SHP77 (cell line): ENCODE results near the gene PAK4.

ENCODE experiments used
- DNase-seq, 2 experiments: peaks; one replicate each; lab custom pipeline; 2025; lab: John Stamatoyannopoulos, UW

PAK4 gene

DNA sequence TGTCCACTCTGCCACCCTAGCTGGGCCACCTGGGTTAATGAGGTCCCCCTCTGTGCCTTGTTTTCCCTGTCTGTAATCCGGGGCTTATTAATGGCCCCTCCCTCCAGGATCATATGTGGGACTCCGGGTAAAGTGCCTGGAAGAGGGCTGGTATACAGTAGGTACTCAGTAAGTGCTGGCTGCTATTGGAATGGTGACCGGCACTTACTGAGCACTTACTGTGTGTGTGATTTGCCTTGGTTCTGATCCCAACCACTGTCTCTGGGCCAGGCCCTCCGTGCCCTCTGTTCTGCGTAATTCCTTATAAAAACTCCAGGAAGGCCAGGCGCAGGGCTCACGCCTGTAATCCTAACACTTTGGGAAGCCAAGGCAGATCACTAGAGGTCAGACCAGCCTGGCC is 40.3 kb downstream of the PAK4 start:
- no peak for DNase-seq

DNA sequence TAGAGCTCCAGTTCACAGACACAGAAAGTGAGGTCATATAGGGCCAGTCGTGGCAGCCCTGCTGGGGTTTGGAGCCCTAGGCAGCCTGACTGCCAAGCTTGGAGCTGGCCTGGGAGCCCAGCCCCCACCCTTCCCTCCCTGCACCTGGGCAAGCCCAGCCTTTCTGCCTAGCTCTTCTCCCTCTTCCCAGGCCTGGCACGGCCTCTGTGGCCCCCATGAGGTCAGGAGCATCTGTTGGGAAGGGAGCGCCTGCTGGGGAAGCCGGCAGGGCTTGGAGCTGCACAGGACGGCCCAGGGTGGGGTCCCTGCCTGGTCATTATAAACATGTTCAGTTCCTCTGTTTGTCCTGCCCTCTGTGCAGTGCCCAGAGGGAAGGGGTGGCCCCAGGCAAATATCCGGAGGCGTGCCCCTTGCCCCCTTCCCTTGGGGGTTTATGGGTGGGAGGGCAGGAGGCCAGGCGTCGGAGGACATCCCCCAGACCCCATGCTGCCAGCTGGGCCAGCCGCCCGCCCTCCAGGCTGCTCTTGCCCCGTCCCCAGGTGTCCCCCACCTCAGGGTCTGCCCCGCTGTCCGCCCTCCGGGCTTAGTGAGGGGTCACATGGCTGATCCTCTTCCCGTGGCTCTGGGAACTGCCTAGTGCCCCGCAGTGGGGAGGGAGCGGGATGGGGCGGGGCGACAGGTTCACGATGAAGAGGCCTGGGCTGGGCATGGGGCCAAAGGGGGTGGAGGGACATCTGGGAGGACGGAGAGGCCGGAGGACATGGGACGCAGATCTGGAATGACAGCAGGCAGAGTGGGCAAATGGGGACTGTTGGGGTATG is 41.2 kb downstream of the PAK4 start:
- DNase-seq, result peak; percentile 49 to 76

DNA sequence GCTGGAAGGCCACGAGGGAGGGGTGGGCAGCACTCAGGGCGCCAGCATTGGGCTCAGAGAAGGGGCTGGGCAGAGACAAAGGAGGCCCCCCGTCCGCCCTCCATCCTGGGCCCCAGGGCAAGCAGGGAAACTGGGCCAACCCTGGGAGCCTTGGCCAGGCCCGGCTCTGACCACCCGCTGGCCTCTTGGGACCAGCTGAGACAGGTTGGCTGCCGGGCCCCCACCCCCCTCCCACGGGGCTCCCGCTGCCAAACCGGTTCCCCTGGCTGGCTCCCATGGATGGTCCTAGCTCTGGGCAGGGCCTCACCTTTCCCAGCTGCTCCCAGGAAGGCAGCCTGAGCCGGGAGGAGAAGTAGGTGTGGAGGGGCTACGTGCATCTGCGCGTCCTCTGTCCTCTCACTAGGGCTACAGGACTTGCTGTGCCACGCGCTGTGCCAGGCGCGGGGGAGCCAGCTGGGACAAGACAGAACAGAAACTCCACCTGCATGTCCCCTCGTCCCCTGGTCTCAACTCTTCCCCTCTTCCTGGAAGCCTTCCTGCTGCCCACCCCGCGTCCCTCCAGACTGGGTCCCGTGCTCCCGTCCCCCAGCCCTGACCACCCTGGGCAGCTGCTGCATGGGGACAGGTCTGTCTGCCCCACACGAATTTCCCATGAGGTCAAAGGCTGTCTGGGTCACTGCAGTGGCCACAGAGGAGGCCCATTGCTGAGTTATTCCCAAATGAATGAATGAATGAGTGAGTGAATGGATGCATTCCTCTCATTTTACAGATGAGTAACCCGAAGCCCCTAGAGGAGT is 42.1 kb downstream of the PAK4 start:
- DNase-seq, result no peak

DNA sequence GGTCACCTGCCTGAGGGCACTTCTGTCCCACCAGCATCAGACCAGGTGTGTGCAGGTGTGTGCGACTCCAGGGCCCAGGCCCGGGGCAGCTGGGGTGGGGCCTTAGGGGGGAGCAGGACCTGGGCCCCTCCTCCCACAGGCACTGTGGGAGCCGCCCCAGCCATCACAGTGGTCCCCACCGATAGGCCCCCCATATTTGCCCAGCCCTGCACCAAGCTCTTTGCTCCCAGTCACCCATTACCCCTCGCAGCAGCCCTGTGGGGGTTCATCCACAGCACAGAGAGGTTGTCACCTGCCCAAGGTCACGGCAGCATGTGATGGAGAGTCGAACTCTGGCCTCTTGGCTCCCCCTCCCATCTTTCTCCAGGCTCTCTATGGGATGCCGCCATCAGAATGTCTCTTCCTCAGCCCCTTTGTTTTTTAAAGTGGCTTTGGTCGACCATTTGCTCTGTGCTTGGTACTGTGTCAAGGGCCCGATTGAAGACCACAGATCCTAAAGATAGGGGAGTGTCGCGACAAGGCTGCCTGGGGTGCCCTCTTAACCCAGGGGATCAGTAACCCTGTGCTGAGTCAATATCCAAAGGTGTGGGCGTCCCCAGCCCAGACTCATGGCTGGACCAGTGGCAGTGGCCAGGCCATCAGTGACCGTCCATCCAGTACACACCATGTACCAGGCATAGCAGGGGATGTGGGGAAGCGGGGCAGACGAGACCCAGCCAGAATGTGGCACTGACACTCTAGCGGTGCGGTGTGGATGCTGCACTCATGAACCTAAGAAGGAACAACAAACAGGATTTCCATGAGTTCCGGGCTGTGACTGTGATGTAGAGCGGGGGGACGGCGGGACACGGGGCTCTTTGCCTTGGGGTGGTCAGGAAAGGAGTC is 42.9 kb downstream of the PAK4 start:
- no peak for DNase-seq

DNA sequence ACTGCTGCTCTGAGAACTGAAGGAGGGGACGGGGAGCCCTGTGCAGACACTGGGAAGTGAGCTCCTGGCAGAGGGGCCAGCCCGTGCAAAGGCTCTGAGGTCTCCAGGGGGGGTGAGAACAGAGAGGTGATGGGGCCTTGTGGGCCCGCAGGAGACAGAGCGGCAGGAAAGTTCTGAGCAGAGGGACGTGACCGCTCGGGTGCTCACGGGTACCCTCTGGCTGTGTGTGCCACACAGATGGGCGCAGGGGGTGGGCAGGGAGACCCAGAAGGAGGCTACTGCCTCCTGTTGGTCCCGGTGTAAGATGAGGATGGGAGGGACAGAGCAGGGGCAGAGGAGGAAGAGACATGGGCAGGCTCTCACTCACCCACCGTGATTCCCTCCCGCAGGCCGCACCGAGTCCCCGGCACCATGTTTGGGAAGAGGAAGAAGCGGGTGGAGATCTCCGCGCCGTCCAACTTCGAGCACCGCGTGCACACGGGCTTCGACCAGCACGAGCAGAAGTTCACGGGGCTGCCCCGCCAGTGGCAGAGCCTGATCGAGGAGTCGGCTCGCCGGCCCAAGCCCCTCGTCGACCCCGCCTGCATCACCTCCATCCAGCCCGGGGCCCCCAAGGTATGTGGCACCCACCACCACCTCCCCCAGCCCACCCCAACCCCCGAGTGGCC is 43.7 kb downstream of the PAK4 start:
- no peak for DNase-seq

DNA sequence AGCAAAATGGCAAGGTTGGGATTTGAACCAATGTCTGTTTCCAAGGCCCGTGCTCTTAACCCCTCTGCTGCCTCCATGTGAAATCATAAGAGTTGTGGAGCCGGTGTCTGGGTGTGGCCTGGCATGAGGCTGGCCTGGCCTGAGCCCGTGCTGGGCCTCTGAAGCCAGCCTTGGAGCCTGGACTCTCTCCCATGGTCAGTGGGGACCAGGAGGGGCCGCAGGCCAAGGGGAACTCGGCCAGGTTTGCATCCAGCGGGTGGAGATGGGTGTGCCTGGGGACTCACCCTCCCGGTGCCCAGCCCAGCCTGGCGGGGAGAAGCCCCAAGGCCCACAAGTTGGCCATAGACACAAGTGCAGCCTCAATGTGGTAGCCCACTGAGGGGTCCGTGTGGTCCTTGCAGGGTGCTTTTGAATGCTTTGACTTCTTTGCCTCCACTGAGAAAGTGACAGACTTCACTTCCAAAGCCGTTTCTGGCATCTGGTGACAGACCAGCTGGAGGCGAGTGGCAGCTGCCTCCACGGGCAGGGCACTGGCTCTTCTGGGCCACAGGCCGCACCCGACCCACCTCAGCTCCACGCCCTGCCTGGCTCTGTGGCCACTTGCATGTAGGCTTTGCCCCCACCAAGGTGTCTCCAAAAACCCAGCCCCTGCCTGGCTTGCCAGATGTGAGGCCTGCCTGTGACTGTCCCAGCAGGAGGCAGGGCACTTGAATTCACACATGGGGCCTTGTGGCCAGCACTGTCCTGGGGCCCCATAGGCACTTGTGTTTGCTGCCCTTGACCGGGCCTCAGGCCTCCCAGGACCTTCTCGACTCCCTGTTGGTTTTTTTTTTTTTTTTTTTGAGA is 45.0 kb downstream of the PAK4 start:
- no peak for DNase-seq

DNA sequence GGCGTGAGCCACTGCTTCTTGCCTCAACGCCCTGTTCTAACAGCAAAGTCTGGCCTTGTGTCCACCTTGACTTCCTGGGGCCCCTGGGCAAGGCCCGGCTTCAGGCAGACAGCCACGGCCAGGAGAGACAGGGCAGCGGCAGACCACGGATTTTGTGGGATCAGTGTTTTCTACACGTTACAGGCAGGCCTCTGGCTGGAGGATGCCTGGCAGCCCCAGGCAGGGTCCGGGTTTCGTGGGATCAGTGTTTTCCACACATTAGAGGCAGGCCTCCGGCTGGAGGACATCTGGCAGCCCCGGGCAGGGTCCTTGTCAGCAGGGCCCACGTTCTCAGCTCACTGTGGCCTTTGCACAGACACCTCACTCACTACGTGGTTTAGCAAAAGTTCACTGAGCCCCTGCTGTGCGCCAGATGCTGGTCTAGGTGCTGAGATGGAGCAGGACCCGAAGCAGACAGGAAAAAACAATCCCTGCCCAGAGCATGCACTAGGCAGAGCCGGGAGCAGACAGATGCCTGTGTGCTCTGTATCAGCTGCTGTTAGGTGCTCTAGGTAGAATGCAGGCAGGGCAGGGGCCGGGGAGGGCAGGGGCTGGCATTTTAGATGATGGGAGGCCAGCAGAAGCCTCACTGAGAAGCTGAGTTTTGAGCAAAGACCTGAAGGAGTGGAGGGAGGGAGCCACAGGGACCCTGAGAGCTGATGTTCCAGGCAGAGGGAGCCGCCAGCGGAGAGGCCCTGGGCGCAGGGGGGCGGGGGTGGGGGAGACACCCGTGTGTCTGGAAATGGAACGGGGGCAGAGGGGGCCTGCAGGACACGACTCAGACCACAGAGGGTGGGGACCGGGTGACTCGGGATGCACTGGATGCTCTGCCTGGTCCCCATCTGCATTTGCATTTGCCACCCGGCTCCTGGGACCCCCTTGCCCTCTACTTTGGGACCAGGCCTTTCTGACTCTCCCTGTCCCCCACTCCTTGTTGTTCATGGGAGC is 46.2 kb downstream of the PAK4 start:
- no peak for DNase-seq

DNA sequence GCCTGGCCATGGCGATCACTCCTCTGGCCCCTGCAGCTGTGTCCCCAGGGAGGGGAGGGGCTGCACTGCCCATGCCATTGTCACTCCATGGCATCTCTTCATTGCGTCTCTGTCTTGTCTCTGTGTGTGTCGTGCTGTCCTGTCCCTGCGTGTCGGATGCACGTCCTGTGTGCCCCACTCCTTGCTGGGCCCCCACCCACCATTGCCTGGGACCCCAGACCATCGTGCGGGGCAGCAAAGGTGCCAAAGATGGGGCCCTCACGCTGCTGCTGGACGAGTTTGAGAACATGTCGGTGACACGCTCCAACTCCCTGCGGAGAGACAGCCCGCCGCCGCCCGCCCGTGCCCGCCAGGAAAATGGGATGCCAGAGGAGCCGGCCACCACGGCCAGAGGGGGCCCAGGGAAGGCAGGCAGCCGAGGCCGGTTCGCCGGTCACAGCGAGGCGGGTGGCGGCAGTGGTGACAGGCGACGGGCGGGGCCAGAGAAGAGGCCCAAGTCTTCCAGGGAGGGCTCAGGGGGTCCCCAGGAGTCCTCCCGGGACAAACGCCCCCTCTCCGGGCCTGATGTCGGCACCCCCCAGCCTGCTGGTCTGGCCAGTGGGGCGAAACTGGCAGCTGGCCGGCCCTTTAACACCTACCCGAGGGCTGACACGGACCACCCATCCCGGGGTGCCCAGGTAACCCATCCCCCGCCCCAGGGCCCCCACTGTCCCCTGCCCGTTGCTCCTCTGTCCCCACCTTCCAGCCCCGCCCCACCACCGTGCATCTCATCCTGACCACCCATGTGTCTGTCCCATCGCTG is 47.3 kb downstream of the PAK4 start:
- DNase-seq, result no peak

DNA sequence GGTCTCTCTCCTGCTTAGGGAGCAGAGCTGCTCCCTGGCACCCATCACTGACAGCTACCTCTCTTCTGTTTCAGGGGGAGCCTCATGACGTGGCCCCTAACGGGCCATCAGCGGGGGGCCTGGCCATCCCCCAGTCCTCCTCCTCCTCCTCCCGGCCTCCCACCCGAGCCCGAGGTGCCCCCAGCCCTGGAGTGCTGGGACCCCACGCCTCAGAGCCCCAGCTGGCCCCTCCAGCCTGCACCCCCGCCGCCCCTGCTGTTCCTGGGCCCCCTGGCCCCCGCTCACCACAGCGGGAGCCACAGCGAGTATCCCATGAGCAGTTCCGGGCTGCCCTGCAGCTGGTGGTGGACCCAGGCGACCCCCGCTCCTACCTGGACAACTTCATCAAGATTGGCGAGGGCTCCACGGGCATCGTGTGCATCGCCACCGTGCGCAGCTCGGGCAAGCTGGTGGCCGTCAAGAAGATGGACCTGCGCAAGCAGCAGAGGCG is 48.0 kb downstream of the PAK4 start:
- DNase-seq, result no peak

DNA sequence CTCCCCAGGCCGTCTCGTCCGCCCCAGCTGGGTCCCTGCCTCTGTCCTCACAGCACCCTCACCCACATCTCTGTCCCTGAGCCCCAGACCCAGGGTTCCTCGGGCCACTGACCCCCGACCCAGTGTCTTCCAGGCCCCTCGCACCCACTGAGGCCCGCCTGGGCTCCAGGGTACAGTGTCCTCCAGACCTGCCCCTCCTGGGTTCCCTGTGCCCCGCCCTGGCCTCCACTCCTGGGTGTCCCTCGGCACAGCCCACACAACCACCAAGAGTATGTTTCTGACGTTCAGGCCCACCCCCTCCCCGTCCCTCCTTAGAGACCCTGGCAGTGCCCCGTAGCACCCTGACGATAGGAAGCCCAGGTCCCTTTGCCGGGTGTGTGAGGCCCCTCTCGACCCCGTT is 48.6 kb downstream of the PAK4 start:
- DNase-seq, result no peak

DNA sequence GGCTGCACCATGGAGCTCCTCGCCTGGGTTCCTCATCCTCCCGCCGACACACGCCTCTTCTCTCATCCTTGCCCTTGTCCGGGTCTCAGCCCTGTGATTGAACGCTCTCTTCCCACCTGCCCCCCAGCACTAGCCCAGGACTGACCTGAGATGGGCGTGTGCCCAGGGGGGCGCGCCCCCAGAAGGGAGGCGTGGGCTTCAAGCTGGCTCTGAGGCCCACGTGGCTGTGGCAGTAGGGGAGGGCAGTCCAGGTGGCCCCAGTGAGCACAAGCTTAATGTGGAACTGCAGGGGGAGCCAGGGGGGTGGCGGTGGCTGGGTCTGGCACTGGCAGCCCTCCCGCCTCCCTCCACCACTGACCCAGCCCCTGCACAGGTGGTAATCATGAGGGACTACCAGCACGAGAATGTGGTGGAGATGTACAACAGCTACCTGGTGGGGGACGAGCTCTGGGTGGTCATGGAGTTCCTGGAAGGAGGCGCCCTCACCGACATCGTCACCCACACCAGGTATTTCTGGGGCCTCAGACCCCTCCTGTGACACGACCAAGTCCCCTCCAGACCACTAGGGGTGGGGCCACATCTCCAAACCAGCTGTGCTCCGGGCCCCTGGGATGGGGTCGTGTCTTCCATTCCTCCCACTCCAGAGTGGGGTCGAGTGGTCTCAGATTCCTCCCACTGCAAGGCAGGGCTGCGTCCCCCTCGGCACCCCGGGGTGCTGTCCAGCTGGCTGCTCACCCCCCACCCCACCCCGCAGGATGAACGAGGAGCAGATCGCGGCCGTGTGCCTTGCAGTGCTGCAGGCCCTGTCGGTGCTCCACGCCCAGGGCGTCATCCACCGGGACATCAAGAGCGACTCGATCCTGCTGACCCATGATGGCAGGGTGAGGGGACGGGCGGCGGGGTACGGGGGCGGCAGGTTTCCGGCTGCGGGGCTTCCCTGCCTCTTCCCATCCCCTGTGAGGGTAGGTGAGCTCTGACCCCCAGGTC is 49.3 kb downstream of the PAK4 start:
- no peak for DNase-seq

DNA sequence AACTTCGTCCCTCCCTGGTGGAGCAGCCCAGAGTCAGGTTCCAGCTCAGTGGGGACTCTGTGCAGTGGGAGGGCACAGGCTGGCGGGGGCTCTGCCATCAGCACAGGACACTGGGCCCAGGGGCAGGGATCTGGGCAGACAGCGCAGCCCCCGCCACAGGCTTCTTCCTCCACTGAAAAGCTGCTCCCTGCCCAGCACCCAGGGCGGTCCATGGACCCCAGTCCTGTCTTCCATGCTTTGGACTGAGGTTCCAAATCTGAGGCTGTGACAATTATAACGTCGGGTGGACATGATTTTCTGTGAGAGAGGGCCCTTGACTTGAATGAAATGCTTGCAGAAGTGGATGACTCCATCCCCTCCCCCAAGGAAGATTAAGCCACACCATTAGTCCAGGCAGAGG is 50.0 kb downstream of the PAK4 start:
- no peak for DNase-seq

DNA sequence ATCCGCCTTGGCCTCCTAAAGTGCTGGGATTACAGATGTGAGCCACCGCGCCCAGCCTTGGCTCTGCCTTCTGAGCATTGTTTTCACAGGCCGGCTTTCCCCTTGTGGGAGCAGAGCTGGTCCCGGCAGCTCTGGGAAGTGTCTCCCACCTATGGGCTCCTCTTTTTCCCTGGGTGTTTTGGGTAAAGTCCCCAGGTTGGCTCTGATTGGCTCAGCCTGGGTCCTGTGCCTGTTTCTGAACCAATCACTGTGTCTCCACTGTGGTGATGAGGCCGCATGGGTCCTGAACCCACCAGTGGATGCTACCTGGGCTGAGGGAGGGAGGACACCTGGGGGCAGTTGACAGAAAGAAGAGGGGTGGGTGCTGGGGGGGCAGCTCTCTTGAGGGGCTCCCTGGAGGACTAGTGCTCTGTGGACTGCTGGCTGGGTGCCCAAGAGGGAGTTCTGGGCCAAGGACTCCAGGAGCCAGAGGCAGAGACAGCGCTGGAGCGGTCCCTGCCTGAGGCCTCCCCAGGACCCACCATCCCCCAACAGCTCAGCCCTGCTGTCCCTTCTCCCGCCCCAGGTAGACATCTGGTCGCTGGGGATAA is 51.6 kb downstream of the PAK4 start:
- DNase-seq, result no peak

DNA sequence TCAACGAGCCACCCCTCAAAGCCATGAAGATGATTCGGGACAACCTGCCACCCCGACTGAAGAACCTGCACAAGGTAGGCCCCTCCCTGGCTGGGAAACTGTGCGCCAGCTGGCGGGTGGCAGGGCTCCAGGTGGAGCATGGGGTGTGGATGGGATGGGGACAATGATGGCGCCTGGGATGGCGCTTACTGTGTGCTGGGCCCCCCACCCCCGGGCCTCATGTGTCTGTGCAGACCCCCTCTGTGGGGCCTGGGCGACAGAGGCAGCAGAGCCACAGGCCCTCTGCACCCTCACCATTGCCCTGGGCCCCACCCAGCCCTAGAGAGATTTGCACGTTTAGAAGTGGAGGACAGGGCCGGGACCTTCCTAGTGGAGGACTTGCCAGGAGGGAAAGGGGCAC is 52.1 kb downstream of the PAK4 start:
- DNase-seq, result no peak

DNA sequence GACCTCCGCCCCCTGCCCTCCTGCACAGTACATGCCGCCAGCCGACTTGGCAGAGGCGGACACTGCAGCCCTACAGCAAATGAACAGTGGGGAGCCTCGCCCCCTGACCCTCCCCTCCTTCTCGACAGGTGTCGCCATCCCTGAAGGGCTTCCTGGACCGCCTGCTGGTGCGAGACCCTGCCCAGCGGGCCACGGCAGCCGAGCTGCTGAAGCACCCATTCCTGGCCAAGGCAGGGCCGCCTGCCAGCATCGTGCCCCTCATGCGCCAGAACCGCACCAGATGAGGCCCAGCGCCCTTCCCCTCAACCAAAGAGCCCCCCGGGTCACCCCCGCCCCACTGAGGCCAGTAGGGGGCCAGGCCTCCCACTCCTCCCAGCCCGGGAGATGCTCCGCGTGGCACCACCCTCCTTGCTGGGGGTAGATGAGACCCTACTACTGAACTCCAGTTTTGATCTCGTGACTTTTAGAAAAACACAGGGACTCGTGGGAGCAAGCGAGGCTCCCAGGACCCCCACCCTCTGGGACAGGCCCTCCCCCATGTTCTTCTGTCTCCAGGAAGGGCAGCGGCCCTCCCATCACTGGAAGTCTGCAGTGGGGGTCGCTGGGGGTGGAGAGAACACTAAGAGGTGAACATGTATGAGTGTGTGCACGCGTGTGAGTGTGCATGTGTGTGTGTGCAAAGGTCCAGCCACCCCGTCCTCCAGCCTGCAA is 52.9 kb downstream of the PAK4 start:
- DNase-seq, result no peak

DNA sequence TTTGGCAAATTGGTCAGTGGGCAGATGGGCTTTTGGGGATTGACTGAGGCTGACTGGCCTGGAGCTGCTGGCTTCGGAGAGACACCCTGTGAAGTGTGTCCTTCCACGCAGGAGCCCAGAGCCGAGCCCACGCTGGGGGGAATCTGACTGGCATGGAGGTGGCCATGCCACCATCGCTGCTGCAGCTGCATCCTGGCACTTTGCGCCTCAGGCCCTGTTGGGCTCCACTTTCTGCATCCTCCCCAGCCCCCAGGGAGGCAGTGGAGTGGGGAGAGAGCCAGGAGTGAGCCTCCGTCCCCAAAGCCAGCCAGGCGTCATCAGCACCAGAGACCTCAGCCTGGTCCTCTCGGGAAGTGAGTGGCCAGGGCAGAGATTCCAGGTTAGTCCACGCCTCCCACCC is 54.2 kb downstream of the PAK4 start:
- no peak for DNase-seq
